GM19328 (cell line): ENCODE results near the gene SPATA2L.
A peak's percentile ranks its signal among the peaks of the same experiment; 100 is the strongest.

ENCODE experiments used
- ATAC-seq: cut with Tn5 transposase; IDR thresholded peaks from one replicate; pipeline ENCODE4 v1.9.1; 2021; ENCODE audit warnings: mild to moderate bottlenecking, moderate library complexity; ENCODE audit not compliant: unreplicated experiment

SPATA2L gene

DNA sequence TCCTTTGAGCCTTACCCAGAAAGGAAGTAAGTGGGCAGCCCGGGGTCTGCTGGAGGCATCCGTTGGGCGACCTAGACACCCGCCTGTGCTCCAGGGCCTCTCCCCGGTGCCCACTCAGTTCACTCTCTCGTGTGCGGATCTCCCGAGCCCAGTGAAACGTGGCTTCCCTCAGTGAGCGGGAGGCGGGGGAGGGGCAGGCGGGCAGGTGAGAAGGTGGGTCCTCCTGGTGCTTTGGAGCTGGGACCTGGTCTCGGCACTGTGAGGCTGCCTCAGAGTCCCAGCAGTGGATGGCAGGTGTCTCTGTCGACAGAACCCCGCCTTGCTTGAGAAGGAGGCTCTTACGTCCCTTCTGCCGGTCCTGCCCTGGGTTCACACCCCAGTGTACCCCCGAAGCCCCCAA lies 27.8 kb upstream of the SPATA2L start:
- no peak for ATAC-seq

DNA sequence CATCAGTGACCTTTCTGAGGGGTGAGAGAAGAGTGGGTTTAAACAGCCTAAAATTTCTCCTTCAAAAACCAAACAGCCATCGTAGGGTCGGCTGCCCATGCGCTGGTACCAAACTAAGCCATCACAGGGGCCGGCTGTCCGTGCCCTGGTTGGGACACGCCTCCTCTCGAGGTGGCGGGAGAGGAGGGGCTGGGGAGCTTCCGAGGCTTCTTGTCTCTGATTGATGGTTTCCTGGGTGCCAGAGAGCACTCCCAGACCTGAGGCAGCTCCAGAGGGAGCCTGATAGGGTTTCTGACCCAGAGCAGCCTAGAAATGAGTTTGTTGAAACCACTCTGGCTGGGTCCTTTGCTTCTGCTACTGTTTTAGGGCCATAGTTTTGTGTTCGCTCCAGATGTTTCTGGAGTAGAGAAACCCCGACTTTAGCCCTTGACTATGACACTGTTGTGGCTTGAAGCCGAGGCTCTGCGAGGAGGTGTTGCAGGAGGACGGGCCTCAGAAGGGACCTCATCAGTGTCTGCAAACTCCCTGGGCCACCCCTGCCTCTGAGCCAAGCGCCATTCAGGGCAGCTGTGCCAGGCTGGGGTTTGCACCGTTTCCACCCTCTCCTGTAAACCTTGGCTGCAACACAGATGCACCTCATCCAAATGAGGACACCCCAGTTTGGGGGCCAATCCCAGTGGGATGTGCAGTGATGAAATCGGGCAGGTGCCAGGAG lies 26.1 kb upstream of the SPATA2L start:
- no peak for ATAC-seq

DNA sequence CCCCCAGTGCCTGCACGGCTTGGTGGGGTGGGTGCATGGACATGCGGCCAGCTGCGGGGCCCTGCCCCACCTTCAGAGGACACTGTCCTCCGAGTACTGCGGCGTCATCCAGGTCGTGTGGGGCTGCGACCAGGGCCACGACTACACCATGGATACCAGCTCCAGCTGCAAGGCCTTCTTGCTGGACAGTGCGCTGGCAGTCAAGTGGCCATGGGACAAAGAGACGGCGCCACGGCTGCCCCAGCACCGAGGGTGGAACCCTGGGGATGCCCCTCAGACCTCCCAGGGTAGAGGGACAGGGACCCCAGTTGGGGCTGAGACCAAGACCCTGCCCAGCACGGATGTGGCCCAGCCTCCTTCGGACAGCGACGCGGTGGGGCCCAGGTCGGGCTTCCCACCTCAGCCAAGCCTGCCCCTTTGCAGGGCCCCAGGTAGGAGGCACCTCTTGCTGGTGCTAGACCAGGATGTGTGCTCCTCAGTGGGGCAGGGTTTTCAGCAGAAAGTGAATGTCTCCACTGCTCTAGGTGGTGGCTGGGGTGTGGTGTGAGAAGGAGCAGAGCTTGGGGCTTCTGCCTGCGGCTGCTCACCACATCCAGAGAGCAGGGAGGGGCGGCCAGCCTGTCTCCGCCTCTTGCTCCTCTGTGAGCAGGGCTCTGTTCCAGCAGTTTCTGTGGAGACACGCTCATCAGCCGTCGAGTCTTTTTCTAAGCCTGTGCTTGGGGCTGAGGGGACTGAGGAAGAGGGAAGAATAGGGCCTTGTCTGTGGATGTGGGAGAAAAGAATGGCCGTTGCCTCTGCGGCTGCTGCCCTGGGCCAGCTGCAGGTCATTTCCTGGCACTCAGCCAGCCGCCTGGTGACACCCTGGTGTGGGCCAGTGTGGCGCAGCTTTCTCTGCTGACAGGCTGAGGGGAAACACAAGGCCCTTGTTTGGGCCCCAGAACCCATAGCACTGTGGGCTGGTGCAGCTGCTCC lies 22.1 kb upstream of the SPATA2L start:
- no peak for ATAC-seq

DNA sequence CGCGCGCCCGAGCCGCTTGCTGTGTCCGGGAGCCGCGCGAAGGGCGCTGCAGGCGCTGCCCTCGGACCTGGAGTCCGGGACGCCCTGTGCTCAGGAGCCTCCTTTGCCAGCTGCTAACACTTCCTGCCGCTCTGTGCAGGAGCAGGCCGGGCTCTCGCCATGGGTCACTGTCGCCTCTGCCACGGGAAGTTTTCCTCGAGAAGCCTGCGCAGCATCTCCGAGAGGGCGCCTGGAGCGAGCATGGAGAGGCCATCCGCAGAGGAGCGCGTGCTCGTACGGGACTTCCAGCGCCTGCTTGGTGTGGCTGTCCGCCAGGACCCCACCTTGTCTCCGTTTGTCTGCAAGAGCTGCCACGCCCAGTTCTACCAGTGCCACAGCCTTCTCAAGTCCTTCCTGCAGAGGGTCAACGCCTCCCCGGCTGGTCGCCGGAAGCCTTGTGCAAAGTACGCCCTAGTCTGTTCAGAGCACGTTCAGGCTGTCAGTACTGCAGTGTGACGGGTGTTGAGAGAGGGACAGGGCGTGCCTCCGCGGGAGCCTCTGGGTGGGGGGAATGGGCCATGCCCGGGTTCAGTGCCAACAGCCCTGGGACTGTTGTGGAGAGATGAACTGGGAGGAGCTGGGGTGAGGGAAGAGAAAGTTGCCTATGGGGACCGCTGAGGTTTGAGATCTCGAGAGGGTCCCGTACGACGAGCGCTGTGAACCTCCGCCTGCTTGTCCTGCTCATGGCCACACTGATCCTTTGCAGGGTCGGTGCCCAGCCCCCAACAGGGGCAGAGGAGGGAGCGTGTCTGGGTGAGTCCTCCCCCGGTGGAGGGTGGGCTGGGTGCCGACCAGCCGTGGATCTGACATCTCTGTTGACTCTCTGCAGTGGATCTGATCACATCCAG lies 21.1 kb upstream of the SPATA2L start:
- no peak for ATAC-seq

DNA sequence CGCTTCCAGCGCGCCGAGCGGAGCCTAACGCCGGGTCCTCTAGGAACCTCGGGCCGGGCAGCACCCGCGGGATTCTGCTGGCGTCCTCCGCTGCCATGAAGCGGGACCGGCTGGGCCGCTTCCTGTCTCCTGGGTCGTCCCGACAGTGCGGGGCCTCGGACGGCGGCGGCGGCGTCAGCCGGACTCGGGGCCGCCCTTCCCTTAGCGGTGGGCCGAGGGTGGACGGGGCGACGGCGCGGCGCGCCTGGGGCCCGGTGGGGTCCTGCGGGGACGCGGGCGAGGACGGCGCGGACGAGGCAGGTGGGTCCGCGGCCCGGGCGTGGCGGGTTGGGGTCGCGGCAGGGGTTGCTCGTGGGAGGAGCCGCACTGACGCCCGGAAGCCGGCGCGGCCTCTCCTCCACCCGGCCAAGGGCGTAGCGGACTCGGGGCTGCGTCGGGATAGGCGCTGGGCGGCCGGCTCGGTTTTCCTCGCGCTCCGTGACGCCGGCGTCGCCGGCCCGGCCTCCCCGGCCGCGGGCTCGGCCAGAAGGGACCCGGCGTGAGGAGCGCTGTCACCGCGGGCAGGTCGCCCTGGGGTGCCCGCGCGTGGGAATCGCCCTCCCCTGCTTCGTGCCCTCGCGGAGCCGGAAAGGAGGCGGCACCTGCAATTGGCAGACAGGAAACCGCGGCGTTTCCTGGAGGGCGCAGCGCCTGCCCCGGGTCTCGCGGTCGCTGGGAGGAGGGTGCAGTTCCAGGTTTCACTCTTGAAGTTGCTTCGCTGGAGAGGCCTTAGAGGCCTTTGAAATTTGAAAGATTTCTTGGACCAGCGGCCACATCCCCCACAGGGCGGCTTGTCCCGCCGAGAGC lies 20.3 kb upstream of the SPATA2L start:
- peak; percentile 22 for ATAC-seq

DNA sequence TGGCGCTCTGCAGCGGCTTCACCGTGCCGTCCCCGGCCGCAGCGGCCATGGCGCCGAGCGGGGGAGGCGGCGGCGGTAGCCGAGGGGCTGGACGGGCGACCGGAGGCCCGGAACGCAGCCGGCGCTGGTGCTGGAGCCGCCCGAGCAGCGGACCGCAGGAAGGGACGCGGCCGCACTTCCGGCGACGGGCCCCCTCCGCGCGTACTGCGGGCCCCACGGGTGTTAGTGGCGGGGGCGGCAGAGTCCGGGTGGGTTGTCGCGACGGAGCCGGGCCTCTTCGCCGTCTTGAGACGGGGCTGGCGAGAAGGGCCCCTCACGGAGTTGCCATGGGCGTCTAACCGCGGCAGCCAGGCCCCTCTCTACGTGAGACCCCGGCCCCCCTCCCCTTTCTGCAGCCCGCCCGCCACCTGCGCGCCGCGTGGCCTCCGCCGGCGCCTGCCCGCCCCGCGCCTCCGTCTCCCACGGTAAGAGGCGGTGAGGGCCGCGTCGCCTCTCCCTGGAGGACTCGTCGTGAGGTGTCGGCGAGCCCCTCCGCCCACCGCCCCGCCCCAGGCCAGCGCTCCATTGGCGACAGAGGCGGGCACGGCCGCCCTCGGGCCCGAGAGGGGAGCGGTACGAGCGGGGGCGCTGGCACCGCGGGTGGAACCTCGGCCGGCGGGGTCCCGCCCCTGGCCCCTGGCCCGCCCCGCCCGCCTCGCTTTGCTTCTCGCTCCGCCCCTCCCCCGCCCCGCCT lies 19.5 kb upstream of the SPATA2L start, which contains the start of the genes VPS9D1 and ZNF276:
VPS9D1 (minus strand) TSS at position 86 of the 733 bp plus-strand sequence; CDS start at position 49, 37 bp downstream.
ZNF276 (plus strand) TSS at position 725 of the 733 bp plus-strand sequence. CDS start 104 bp downstream, outside the sequence.
- ATAC-seq = peak; percentile 49

DNA sequence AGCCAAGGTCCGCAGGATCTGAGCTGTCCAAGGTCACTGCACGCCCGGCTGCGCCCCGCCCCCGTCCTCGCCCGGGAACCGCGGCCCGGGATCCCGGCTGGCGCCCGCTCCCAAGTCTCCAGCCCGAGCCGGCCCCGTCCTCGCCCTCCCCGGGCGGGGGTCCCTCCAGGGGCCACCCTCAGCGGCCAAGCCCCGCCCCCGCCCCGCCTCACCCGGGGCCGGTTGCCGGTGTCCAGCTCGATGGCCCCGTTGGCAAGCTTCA lies 19.0 kb upstream of the SPATA2L start:
- ATAC-seq = peak; percentile 28

DNA sequence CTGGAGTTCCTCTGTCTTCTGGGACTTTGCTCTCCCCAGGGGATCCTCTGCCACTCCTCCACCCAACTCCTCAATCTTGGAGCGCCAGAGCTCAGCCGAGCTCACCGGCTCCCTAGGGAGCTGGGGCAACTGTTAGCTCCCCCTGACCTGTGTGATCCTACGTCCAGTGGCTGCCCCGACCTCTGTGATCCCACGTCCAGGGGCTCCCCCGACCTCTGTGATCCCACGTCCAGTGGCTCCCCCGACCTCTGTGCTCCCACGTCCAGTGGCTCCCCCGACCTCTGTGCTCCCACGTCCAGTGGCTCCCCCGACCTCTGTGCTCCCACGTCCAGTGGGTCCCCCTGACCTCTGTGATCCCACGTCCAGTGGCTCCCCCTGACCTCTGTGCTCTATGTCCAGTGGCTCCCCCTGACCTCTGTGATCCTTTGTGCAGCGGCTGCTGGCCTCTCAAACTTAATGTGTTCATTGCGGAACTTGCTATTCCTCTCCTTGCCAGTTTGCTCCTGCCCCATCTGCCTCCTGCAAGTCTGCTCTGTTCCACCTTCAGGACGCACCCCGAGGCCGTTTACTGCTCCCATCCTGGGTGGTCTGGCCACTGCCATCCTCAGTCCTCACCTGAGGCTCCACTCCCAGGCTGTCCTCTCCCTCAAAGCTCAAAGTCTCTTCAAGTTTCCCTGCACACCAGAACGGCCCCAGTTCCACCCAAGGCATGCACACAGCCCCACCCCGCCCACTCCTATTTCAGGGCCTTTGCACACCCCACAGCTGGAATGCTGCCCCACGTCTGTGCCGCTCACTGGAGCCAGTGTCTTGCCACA lies 16.4 kb upstream of the SPATA2L start:
- no peak for ATAC-seq

DNA sequence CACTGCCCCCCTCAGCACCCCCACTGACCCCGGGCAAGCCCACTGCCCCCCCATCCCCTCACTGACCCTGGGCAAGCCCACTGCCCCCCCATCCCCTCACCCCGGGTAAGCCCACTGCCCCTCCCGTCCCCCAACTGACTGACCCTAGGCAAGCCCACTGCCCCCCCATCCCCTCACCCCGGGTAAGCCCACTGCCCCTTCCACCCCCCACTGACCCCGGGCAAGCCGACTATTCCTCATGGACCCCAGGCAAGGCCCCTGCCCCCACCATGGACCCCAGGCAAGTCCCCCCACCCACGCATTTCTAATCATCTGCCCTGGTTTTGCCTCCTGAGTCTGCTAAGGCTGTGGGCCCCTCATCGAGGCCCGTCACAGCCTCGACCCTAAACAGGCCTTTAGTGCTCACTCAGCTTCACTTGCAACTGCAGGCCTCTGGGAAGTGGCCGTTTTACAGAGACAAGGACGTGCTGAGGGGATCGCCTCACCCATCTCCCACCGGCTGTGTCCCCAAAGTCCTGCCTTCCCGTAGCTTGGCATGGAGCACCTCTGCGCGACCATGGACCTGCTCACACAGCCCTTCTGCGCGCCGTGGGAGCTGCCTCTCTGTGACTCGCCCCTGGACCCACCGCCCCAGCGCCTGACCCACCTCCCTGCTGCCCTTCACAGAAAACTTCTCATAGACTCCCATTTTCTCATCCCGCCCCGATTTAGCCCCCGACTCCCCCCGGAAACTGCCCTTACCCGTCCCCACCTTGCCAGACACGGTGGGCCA lies 15.6 kb upstream of the SPATA2L start:
- no peak for ATAC-seq

DNA sequence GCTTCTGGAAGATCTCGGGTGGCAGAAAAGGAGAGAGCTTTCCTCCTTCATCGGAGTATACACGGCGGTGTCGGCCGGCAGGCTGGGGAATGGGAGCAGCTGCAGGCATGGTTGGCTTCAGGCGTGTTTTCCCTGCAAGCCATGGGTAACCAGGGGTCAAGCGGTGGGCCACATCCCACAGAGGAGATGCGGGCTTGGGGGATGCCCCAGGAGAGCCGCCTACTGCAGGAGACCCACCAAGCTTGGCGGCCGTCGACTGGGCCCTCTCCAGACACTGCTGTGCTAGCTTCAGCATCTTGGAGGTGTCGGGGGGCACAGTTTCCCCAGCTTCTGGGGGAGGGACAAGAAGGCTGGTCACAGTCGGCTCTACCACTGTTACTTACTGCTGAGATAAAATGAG lies 15.0 kb upstream of the SPATA2L start:
- no peak for ATAC-seq

DNA sequence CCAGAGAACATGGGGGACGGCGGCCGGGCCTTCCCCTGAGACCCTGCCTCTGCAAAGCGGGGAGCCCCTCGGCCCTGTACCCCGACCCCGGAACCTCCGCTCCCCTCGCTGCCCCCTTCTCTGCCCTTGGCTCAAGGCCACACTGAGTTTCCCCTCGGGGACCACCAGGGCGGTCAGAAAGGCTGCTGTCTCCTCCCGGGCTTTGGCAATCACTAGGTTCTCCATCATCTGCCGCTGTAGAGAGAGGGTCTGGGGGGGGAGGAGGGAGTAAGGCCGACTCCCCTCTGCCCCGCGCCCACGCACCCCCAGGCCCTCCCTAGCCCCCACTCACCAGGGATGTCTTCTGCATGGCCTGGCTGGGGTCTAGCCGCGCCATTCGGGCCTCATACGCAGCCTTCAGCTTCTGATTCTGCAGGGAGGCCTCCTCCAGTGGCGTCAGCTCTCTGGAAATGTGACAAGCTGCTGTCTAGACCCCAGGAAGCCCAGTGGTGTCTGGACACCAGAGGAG lies 10.8 kb upstream of the SPATA2L start:
- ATAC-seq = no peak

DNA sequence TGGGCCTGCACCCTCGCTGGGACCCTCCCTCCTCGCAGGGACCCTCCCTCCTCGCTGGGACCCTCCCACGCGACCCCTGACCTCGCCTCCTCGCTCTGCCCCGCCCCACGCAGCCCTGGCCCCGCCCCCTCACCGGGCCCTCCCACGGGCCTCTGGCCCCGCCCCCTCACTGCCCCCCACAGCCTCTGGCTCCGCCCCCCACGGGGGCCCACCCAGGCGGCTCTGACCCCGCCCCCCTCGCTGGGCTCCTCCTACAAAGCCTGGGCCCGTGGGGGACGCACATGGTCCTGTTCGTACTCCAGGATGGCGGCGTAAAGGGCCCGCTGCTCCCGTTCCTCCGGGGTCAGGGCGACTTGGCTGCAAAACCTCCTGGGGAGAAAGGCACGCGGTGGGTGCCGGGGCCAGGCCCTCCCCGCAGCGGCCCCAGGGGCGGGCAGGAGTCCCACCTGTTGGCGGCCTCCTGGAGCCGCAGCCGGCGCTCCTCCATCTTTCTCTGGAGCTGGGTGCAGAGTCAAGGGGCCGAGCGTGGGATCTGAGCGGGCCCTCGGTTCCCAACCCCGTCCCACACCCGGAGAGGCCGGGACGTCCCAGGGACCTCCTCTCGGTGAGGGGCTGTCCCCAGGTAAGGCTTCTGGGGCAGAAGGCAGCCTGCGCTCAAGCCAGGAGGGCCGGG lies 10.2 kb upstream of the SPATA2L start:
- ATAC-seq = no peak

DNA sequence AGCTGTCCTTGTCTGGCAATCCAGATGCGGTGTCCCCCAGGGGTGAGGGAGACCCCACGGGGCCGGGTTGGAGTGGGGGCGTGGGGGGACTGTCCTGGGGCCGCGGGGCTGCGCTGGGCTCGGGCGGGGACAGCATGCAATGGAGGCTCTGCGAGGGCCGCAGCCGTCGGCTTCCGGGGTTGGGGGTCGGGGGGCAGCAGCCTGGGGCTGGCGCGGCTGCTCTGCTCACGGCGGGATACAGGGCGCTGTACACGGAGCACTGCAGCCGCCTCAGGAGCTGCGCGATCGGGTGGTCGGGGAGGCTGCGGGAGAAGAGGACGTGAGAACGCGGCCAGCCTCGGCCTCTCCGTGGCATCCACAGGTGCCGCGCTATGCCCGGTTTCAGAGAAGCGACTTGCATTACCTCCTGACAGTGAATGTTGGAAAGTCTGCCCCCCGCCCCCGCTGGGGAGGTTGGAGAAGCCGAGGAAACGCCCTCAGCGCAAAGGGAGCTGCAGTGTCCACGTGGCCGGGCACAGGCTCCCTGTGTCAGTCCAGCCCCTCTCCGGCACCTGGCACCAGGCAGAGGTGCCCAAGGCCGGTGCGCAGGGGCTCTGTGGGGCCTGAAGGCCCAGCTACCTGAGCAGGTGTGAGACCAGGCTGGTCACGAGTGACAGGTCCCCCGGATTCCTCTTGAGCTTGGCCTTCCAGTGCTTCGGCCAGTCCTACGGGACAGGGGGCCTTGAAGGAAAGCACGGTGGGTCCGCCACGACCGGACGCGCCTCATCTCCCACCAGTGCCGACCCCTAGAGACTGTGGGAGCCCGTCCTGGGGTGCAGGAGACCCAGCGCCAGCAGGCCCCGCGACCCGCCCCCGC lies 9.4 kb upstream of the SPATA2L start:
- no peak for ATAC-seq

DNA sequence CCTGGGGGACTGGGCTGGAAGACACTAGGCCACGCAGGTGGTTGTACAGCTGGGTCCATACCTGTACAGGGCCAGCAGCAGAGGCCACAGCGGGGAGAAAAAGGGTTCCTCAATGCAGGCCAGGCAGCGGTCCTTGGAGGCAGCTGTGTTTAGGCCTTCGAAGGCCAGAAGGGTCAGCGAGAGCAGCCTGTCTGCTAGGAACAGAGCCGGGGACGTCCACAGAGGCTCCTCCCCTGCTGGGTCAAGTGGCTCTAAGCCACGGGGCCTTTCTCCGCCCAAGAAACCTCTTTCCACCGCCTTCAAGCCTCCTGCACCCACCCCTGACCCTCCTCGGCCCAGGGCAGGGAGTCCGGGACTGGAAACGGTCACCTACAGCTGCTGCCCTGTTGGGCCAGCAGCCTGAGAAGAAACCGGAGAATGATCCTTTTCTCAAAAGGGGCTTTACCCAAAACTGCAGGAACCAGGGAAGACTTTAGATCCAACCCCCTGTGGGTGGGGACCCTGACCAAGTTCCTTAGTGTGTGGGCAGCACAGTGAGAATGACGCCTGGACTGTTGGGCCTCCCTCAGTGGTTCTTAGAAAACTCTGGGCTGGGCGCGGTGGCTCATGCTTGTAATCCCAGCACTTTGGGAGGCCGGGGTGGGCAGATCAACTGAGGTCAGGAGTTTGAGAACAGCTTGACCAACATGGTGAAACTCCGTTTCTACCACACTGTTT lies 8.4 kb upstream of the SPATA2L start:
- no peak for ATAC-seq

DNA sequence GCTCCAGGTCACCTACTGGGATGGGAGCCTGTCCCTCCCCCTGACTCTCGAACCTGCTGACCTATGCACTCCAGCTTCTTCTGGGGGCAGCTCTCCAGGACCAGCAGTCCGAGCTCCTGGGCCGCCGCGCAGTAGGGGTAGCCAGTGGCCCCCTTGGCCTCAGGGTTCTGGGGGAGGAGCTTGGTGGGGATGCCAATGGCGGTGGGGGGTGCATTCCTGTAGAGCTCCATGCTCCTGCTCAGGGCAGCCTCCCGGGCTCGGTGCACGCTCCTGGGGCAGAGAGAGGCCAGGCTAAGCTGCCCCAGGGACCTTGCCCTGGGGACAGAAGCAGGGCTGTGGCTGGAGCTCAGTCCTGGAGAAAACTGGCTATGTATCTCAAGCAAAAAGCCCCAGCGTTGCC lies 7.7 kb upstream of the SPATA2L start:
- ATAC-seq = no peak
